G401 (cell line): Measurements from ENCODE around the gene ATRAID. TPM values are rescaled to one million over a fixed set of nuclear protein-coding genes. Genes with fewer than 3 reads are reported as not detected.
"Not testable (repeated sequence)": the region's sequence is repeated elsewhere in the genome, so short reads cannot be mapped to it uniquely, and the experiment has no call there.

Experiments used
- DNase-seq: peaks from one replicate; pipeline ENCODE4 v3.0.0-alpha.2; 2015; ENCODE audit warnings: low spot score
- in situ Hi-C: cut with HindIII; loops from 2 replicates; pipeline ENCODE4 v1.10.0; 2016; ENCODE audit warnings: low sequenced_read_pairs, mixed read lengths
- total RNA-seq: library from RNA; depleted of rRNA; stranded (reverse); fragments of >200 nt; shearing (Covaris generic); gene quantifications from 2 replicates; pipeline ENCODE4 v1.2.3, GENCODE V29; 2014

The ATRAID gene
- total RNA-seq, 1 experiment from 2014 or later = 130 TPM

GRCh38 chr2:27189989-27190388, 21.9 kb upstream of the ATRAID start:
- in situ Hi-C loops = no loop called here
- no peak for DNase-seq

GRCh38 chr2:27191070-27191829, 20.6 kb upstream of the ATRAID start:
- in situ Hi-C loops = no loop called here

GRCh38 chr2:27194538-27195354, 17.1 kb upstream of the ATRAID start:
- in situ Hi-C loops = no loop called here
- DNase-seq = no peak

More at GRCh38 chr2:27191070-27191829, 20.6 kb upstream of the ATRAID start:
- peak; percentile 66 for DNase-seq

GRCh38 chr2:27195799-27196198, 16.0 kb upstream of the ATRAID start:
- DNase-seq, in situ Hi-C loops: not testable (repeated sequence)

- DNase-seq, in situ Hi-C loops: not testable (repeated sequence)
Measured at GRCh38 chr2:27198068-27198467, 13.8 kb upstream of the ATRAID start.

GRCh38 chr2:27198627-27199026, 13.2 kb upstream of the ATRAID start:
- no peak for DNase-seq
- in situ Hi-C loops = no loop called here

- in situ Hi-C loops = no loop called here
- DNase-seq = no peak
Measured at GRCh38 chr2:27199241-27199640, 12.6 kb upstream of the ATRAID start.

- no peak for DNase-seq
- in situ Hi-C loops = no loop called here
Measured at GRCh38 chr2:27201675-27202074, 10.2 kb upstream of the ATRAID start.

- in situ Hi-C loops = no loop called here
Measured at GRCh38 chr2:27202854-27203253, 9.0 kb upstream of the ATRAID start.

GRCh38 chr2:27203741-27204140, 8.1 kb upstream of the ATRAID start:
- in situ Hi-C loops = no loop called here
- no peak for DNase-seq

More at GRCh38 chr2:27202854-27203253, 9.0 kb upstream of the ATRAID start:
- no peak for DNase-seq

GRCh38 chr2:27204566-27204965, 7.3 kb upstream of the ATRAID start:
- DNase-seq = no peak
- in situ Hi-C loops = no loop called here

- DNase-seq = no peak
- in situ Hi-C loops = no loop called here
Measured at GRCh38 chr2:27205206-27205605, 6.6 kb upstream of the ATRAID start.

- in situ Hi-C loops = no loop called here
- DNase-seq = no peak
Measured at GRCh38 chr2:27206346-27206745, 5.5 kb upstream of the ATRAID start.

GRCh38 chr2:27208486-27209050, 3.3 kb upstream of the ATRAID start:
- in situ Hi-C loops = no loop called here
- no peak for DNase-seq

GRCh38 chr2:27209621-27210401, 2.0 kb upstream of the ATRAID start:
- in situ Hi-C loops = no loop called here
- no peak for DNase-seq

GRCh38 chr2:27211241-27211942, 449 bp upstream of the ATRAID start:
- in situ Hi-C loops = no loop called here
- DNase-seq = no peak

- in situ Hi-C loops = no loop called here
- DNase-seq = no peak
Measured at GRCh38 chr2:27212626-27213471, 1.0 kb downstream of the ATRAID start.

GRCh38 chr2:27214941-27215340, 3.1 kb downstream of the ATRAID start:
- in situ Hi-C loops = no loop called here
- DNase-seq = no peak
